GM19467 (cell line): Measurements from ENCODE around the gene ATAT1.

Experiments
- ATAC-seq: cut with Tn5 transposase; IDR thresholded peaks from one replicate; pipeline ENCODE4 v1.9.1; 2021; ENCODE audit warnings: mild to moderate bottlenecking, moderate library complexity; ENCODE audit not compliant: unreplicated experiment

Gene ATAT1

DNA sequence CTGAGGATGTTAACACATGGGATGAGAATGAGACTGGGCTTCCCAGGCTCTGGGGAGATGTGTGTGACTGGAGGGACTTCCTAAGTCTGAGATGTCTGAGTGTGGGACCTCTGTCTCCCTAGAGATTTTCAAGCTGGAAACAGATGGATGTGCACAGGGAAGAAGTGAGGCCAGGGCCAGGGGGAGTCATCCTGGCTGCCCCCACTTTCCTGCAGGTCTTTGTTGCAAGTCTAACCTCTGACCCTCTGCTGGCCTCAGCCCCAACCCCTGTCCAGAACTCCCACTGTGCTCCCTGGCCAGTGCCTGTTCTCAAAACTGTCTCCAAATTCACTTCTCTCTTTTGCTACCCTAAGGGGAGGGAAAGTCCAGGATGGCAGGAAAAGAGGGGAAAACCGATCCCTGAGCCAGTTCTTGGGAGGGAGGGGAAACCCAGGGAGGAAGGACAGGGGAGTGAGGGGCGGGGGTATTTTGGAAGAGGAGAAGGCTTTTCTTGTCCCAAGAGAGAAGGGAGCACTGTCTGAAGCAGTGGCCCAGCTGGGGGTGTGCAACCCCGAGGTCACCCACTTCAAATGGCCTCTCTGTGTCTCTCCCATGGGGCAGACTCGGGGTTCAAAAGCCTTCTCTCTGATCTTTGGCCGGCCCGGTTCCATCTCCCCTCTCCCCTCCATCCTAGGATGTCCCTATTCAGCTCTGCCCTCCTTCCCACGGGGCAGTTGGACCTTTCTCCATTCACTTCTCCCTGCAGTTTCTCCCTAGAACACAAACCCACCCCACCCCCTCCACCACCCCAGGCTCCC lies 56.7 kb downstream of the ATAT1 start:
- no peak for ATAC-seq

DNA sequence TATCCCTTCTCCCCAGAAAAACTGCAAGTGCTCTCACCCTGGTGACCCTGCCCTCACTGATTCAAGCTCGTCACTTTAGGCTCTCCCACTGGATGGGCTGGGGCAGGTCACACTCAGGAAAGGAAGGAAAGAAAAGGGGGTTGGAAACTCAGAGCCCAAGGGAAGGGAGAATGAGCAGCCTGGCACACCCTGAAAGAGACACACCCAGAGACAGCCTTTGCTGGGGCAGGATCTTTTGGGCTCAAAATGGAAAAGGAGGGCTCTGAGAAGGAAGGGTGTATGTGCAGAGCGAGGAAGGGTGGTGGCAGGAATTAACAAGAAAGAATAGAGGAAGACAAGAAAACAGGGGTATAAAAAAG lies 57.3 kb downstream of the ATAT1 start:
- ATAC-seq: no peak

DNA sequence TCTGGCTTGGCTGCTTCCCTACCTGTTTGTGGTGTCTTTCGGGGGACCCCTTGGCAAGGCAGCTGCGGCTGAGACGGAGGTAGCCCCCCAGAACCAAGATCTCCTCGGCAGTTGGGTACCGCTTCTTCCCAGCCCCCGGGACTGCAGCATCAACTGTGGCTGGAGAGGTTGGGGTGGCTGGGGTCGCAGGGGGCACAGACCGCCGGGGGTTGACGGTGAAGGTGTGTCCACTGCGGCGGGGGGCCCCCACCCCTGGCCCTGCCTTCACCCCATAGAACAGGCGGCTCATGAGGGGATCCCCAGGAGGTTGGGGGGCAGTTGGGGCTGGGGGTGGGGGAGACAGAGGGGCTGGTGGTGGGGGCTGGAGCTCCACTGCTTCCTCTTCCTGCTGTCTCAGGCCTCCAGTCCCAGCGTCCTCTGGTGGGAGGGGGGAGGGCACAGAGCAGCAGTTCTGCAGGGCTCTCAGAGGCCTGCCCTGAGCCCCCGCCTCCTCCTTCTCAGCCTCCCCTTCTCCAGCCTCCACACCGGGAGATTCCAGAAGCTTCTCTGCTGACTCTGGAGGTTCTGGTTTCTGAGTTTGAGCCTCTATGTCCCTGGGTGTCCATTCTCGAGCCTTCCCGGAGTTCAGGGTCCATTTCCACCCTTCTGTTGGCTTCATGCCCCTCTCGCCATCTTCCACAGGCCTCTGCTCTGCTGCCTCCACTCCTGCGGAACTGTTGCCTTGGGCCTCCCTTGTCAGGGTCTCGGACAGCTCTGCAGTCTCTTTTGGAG lies 57.9 kb downstream of the ATAT1 start:
- no peak for ATAC-seq

DNA sequence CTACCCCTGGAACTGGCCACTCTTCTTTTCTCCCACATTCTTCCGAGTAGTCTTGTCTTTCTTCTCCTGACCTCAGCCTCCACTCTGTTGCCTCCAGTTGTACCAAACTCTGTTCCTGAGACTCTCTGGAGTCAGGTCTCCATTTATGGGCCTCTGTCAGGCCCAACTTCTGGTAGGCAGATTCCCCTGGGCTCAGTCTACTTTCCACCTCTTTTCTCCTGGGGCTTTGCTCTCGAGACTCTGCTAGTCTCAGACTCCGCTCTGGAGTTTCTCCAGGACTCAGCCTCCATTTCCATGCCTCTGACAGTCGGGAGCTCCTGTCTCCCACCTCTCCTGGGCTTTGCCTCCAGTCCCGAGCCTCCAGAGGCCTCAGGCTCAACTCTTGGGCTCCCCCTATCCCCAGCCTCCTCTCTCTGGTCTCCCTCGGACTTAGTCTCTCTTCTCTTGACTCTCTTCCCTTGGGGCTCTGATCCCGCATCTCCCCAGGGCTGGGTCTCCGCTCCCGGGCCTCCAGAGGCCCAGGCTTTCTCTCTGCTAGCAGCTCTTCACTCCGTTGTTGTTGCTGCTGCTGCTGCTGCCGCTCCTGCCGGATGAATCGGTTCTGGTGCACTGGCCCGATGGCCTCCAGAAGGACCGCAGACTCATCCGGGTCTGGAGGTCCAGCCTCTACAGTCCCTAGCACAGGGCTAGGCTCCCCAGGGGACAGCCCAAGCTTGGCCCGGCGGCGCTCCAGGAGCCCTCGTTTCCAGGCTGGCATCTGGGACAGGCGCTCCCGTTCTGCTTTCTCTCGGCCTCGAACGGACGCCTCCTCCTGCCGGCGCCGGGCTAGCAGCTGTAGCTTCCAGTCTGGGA lies 58.7 kb downstream of the ATAT1 start:
- ATAC-seq: no peak

DNA sequence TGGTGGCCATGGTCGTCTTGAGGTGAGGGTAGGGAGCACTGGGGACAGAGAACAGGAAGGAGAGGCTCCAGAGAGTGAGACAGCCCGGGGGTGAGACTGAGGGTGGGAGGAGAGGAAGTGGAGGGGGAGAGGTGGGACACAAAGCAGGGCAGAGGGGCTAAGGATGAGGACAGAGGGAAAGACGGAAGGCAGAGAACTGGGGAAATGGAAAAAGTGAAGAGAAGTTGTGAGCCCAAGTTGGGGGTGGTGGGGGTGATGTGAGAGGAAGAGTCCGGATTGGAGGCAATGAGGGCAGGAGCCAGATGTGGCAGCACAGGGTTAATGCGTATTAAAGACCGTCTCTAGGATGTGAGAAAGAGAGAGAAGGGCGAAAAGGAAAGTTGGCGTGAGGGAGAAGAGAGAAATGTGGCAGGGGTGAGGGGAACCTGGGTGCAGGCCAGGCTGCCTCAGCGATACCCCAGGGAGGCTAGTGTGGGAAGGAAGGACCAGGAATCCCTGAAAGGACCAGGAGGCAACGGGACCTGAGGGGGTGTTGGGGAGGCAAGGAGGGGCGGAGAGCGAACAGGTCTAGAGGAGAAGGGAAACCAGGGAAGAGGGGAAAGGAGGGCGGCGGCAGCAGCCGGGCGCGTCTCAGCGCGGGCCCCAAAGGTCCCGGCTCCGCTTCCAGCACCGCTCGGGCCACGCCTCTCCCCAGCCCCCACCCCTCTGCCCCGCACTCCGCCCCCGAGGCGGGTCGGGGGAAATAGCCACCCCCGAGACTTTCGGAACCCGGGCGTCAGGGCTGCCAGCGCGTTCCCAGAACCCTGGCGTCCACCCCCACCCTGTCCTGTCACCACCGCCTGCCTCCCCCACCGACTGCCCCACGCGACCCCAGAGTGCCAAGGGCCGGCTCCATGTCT lies 59.6 kb downstream of the ATAT1 start, which contains the start of gene PPP1R18:
Gene PPP1R18 (minus strand): TSS at position 637 of the 899 bp plus-strand sequence. CDS start 627 bp downstream, at position 10.
- no peak for ATAC-seq

DNA sequence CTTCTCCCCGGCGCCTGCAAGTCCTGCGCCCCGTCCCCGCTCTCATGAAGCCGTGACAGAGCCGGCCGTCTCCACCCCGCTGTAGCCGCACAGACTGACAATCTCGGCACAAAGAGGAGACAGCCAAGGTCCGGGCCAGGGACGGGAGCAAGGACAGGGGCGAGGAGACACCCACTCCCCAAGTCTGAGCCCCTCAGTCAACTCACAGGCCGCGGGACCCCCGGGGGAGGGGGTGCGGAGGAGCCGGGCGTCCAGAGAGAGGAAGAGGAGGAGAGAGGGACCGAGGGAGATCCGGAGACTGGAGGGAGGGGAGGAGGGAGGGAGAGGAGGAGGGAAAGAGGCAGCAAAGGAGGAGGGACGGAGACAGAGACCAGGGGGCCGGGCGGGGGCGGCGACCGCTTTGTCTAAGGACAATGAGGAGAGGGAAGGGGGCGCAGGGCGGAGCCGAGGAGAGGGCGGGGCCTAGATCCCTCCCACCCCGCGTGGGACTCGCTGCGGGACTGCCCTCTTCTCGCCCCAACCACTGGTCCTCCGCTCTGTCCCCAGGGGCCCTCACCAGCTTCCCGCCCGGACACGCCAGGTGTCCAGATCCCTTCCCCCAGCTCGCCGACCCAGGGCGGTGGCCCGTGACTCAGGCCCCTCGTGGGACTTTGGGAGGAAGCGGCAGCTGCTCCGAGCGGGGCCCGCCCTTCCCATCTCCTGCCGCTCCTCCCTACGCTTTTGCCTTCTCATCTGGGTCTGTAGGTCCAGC lies 60.4 kb downstream of the ATAT1 start:
- peak; percentile 43 for ATAC-seq

DNA sequence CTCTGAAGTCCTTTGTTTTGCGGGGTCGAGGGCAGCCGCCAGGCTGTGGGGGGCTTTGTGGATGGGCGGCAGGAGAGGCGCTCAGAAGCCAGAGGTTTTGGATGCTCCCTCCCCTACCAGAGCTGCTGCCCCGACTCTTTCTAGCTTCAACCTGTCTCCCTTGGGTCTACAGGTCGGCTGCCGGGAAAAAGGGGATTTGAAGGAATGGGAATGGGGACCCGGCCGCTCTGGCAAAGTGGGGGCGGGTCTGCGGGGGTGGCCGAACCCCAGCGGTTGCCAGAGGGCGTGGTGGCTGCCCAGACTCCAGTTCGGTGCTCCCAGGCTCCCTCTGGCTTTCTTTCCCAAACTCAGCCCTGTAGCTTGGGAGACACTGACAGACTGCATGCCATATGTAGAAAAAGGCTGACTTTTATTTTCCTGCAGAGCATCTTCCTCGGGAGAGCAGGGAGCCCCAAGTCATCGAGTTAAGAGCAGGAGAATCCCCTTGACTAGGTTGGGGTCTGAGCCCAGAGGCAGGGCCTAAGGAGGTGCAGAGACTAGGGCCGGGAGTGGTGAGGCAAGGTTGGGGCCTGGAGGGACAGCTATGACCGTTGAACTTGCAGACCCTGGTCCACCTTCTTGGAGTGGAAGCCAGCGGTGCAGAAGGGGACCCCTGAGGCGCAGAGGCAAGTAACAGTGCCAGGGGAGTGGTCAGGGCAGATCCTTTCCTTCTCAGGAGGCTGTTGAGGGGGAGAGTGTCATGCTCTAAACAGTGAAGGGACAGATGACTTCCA lies 61.2 kb downstream of the ATAT1 start:
- no peak for ATAC-seq

DNA sequence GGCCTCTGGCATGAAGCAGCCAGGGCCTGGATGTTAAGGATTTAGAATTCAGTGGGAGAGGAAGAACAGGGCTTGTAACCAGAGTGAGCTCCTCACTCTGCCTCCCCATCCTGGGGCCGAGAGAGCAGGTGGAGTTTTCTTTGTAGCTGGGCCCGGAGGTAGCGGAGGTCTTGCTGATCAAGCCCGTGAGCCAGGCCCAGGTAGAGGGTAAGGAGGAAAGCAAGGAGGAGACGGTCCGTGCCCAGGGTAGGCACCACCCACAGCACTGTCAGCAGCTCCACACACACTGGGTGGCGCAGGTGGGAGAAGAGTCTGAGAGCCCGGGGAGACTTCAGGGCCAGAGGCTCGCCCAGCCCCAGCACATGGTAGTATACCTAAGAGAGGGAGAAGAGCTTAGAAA lies 61.9 kb downstream of the ATAT1 start:
- no peak for ATAC-seq

DNA sequence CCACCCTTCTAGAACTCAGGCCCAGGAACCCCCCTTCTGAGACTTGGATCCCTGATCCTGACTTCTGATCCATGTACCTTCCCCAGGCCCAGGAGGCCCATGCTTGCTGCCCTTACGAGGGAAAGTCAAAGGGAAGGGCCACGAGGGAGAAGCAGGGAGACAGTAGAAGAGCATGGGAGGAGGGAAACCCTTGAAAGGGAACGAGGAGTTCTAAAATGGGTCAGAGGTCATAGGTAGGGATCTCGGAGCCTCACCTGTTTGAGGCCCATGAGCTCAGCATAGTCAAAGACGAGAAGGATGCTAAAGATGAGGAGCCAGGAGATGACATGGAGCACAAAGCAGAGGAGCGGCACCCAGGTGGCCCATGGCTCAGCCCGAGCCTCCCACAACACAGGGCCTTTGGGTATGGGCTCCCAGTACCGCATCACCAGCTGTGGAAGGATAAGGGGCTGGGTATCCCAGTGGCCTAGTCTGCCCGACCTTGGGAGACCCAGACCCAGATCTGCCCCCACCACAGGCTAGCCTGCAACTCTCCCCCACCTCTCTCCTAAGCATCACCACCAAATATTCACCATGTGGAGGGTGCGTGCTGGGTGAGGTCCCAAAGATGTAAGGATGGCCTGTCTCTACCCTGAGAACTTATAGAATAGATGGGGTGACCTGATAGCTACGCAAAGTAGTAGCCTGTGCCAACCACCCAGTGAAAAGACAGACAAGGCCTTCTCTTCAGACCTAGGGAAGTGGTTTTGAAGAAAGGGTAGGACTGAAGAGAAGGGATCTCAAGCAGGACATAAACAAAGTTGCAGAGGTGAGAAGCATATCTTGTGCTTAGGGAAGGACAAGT lies 62.6 kb downstream of the ATAT1 start:
- ATAC-seq: no peak

DNA sequence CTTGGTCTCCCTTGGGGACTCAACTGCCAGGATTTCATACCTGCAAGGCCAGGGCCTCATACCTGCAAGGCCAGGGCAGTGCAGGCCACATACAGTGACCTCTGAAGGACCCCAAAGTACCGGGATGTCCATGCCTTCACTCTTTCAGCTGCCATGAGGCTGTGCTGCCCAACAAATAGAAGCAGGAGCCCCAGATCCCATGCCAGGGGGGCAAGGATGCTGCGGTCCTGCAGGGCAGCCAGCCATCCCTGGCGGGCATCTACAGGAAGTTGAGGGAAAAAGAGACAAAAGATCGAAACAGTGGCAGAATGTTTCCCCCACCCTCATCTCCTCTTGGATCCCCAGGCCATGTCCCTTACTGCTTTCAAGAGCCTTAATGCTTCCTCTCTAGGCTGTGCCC lies 63.3 kb downstream of the ATAT1 start:
- no peak for ATAC-seq

DNA sequence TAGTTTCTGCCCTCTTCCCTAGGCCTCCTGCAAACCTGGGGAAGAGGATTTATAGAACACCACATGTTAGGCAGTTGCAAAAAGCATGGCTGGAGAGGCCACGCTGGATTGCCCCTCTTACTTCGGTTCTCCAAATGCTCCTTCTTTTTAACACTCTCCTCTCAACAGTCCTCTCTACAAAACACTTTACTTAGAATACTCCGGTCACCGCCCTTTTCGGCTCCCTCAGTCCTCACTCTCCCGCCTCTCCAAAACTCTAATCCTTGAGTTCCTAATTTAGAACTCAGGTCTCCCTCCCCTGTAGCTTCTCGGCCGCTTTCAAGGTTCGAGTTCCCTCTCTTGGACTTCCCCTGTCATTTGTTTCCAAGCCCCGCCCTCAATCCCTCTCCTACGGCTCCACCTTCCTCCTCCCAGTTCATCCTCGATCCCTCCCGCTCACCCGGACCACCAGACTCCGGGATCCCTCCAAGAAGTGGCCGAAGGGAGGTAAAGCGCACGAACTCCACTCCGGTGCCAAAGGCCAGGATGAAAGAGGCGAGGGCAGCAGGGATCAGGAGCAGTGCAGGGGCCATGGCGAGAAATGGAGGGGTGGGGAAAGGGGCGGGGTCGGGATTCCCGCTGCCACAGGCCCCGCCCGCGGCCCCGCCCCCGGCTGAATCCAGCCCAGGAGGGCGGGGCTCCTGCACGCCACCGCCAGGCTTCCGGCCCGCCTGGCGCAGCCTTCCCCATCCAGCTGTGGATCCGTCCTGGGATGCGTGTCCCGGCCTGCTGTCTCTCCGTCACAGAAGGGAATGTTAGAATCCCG lies 63.9 kb downstream of the ATAT1 start, which contains the start of gene NRM:
Gene NRM (minus strand): TSS at position 582 of the 805 bp plus-strand sequence. CDS start 10 bp downstream, at position 572.
- peak; percentile 24 for ATAC-seq

DNA sequence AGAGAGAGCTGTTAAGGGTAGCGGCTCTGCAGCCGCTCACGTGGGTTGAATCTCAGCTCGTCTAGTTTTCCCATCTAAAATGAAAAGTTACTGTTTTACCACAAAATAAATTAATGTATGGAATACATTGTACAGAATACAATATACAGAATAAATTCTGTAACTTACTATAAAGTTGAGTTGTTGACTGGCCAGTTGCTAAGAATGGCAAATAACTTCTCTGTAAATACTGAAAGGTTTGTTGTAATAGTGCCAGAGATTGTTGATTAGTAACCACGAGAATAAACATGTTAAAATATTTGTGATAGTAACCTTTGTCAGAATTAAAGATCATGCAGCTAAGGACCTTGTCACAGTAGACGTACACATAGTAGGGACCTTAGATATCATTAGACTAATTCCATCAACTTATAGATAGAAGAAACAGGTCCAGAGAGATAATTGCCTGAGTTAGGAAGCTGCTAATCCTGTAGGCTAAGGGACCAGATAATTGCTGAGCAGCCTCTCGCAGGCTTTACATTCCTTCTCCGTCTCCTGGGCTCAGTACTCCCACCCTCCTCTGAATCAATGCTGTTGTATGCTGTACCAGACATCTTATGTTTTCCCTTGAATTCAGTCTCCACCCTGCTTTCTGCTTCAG lies 64.7 kb downstream of the ATAT1 start:
- ATAC-seq: no peak
